K562 (cell line): ENCODE results near the gene CLIC5. TPM values are rescaled to one million over a fixed set of nuclear protein-coding genes. Genes with fewer than 3 reads are reported as not detected.

ENCODE experiments used
- GABPB1 ChIP-seq: sonication (generic); formaldehyde crosslinking; IDR thresholded peaks from 2 replicates; pipeline ENCODE4 v1.8.0; 2022; ENCODE audit warnings: mild to moderate bottlenecking, missing genetic modification reagents
- GATA2 ChIP-seq: sonication (generic); formaldehyde crosslinking; IDR thresholded peaks from 2 replicates; pipeline ENCODE4 v1.4.0; 2020; ENCODE audit warnings: mild to moderate bottlenecking, missing genetic modification reagents
- RUNX1 ChIP-seq: sonication (generic); IDR thresholded peaks from 2 replicates; pipeline ENCODE4 v1.6.1; 2016; ENCODE audit warnings: antibody characterized with exemption, low read depth
- ZBTB40 ChIP-seq, 2 experiments: fragments of 450-650 bp in 1 of 2; sonication (generic) in 1 of 2; formaldehyde crosslinking in 1 of 2; IDR thresholded peaks; 2 replicates each; pipeline versions ENCODE4 v1.7.1 to v1.9.0; 2016 to 2022; ENCODE audit warnings: inconsistent platforms in 1 of 2, mild to moderate bottlenecking in 1 of 2, missing genetic modification reagents in 1 of 2
- ZNF354B ChIP-seq: fragments of 250-450 bp; sonication (Bioruptor Pico); IDR thresholded peaks from 2 replicates; pipeline ENCODE4 v1.4.0; 2020
- ZNF583 ChIP-seq: fragments of 250-450 bp; sonication (Bioruptor Pico); IDR thresholded peaks from 2 replicates; pipeline ENCODE4 v1.4.0; 2020
- polyA plus RNA-seq, 8 experiments: library from polyadenylated mRNA; depleted of rRNA in 4 of 8; stranded (reverse) in 5 of 8; unstranded in 3 of 8; fragments of >200 nt; fragmentation: Nextera tagmentation in 2 of 8; fragmentation: Illumina TruSeq in 1 of 8; extraction: Ambion mirVana in 2 of 8; extraction: Trizol in 1 of 8; gene quantifications; 2 replicates each; pipeline versions ENCODE4 v1.2.1 to v1.2.3, GENCODE V29; 2011 to 2014; ENCODE audit warnings: inconsistent platforms in 1 of 8, missing spikeins in 1 of 8
- total RNA-seq, 7 experiments: library from RNA; depleted of rRNA in 6 of 7; stranded (reverse); fragments of >200 nt in 6 of 7; fragmentation: Illumina TruSeq in 2 of 7; extraction: Trizol in 2 of 7; gene quantifications; 2 replicates each; pipeline versions ENCODE4 v1.2.1 to v1.2.3, GENCODE V29; 2011 to 2021; ENCODE audit warnings: low replicate concordance in 1 of 7

CLIC5 gene
- total and polyA plus RNA-seq, 9 of the 15 experiments (the other 6 are each of a cell fraction or from before 2014, with no cell fraction given): 0.31 TPM; not detected in 8

GRCh38 chr6:46042355-46042999 lies 26.8 kb upstream of the CLIC5 start (continued):
- TF ChIP-seq ZBTB40 (IDR thresholded peaks at IDR 0.05): no peak
- TF ChIP-seq ZBTB40 (CRISPR knock-in tag; IDR thresholded peaks at IDR 0.05): no peak
- no peak for TF ChIP-seq RUNX1
- TF ChIP-seq GABPB1 (CRISPR knock-in tag): no peak
- TF ChIP-seq ZNF583 (CRISPR knock-in tag): no peak
- TF ChIP-seq GATA2 (CRISPR knock-in tag): no peak
- TF ChIP-seq ZNF354B (CRISPR knock-in tag): no peak
